Vagina (tissue), 2 donors: ENCODE data around the gene RAB3B. TPM values are rescaled to one million over a fixed set of nuclear protein-coding genes. Genes with fewer than 3 reads are reported as not detected.
"Not testable (repeated sequence)": the region's sequence is repeated elsewhere in the genome, so short reads cannot be mapped to it uniquely, and the experiment has no call there.

Source experiments
- DNase-seq, 2 donors: peaks; one replicate each; pipeline ENCODE4 v3.0.0-alpha.2; 2017; ENCODE audit errors: extremely low spot score in 2 of 2
- H3K27ac ChIP-seq: fragments of 200-600 bp; sonication (generic); one replicate; pipeline ENCODE4 v1.5.1; 2019
- H3K27me3 ChIP-seq: fragments of 200-600 bp; sonication (generic); one replicate; pipeline ENCODE4 v1.5.1; 2019
- H3K36me3 ChIP-seq, 2 donors: fragments of 200-600 bp; sonication (generic); one replicate each; pipeline ENCODE4 v1.5.1; 2017 to 2019
- H3K4me1 ChIP-seq: fragments of 200-600 bp; sonication (generic); one replicate; pipeline ENCODE4 v1.5.1; 2019
- H3K4me3 ChIP-seq, 2 donors: fragments of 200-600 bp; sonication (generic); 1 replicate in 1 of 2; 2 replicates in 1 of 2; pipeline ENCODE4 v1.5.1; 2016 to 2019
- H3K9me3 ChIP-seq: fragments of 200-600 bp; sonication (generic); one replicate; pipeline ENCODE4 v1.5.1; 2019
- CTCF ChIP-seq, 3 experiments: fragments of 450-650 bp in 2 of 3; fragments of 200-600 bp in 1 of 3; sonication (generic) in 1 of 3; IDR thresholded peaks; one replicate each; pipeline ENCODE4 v1.5.1; 2017 to 2019; ENCODE audit warnings: antibody characterized with exemption in 3 of 3, mild to moderate bottlenecking in 2 of 3, moderate library complexity in 2 of 3
- POLR2A ChIP-seq, 2 donors: fragments of 450-650 bp; IDR thresholded peaks; one replicate each; pipeline ENCODE4 v1.6.1; 2017; ENCODE audit warnings: antibody characterized with exemption in 2 of 2, mild to moderate bottlenecking in 2 of 2, moderate library complexity in 2 of 2
- POLR2AphosphoS5 ChIP-seq, 2 donors: sonication (generic); formaldehyde crosslinking; IDR thresholded peaks; one replicate each; pipeline ENCODE4 v1.9.0; 2017; ENCODE audit warnings: antibody characterized with exemption in 2 of 2, mild to moderate bottlenecking in 2 of 2, low read depth in 1 of 2; ENCODE audit not compliant: insufficient read depth in 1 of 2
- intact Hi-C: fragments of 100-400 bp; cut with DNase I; formaldehyde crosslinking; loops from one replicate; pipeline ENCODE4 v1.15.1; 2023
- total RNA-seq: library from RNA; depleted of rRNA; stranded (reverse); fragments of >200 nt; gene quantifications from one replicate; pipeline ENCODE4 v1.2.3, GENCODE V29; 2016

The RAB3B gene
- total RNA-seq, 1 donor from 2014 or later: 2.0 TPM

DNA sequence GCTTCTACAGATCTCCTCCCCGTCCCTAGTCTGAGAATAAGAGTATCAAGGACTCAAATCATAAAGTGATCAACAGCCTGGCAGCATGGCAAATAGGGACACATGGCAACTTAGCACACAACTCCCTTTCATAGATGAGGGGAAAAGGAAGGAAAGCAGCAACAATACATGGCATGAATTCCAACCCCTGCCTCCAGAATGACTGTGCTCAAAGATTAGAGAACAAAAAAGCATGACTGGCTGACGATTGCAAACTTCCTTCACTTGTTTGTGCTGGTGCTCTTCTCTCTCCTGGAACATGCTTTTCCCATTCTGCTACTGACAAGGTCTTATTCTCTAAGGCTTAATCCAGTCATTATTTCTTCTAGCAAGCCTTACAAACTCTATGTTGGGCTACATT, 31.6 kb upstream of the RAB3B start:
- no peaks in the 10 kb centered on the region for H3K9me3 ChIP-seq
- peaks cover 0 to 44% of the 10 kb centered on the region in 2 donors for H3K36me3 ChIP-seq
- no peak for TF ChIP-seq POLR2A (IDR thresholded peaks at IDR 0.05)
- no peak for TF ChIP-seq POLR2AphosphoS5 (IDR thresholded peaks at IDR 0.05; ENCODE audit: insufficient read depth in 1 of 2, low read depth in 1 of 2)
- no peak for TF ChIP-seq CTCF (IDR thresholded peaks at IDR 0.05)
- intact Hi-C loops: no loop called here
- DNase-seq: no peak
- H3K4me1 ChIP-seq: no peaks in the 10 kb centered on the region
- no peak overlapping the region for H3K27ac ChIP-seq
- H3K4me3 ChIP-seq: no peak overlapping the region
- H3K27me3 ChIP-seq: no peaks in the 10 kb centered on the region

- Histone ChIP-seq H3K4me3 (no peak overlapping the region), H3K9me3 (no peaks in the 10 kb centered on the region), H3K4me1 (no peaks in the 10 kb centered on the region), H3K27ac (no peak overlapping the region), H3K27me3 (no peaks in the 10 kb centered on the region), H3K36me3 (no peaks in the 10 kb centered on the region)
- intact Hi-C loops: no loop called here
- no peak for DNase-seq
- TF ChIP-seq POLR2A (IDR thresholded peaks at IDR 0.05) (no peak), POLR2AphosphoS5 (IDR thresholded peaks at IDR 0.05; ENCODE audit: insufficient read depth in 1 of 2, low read depth in 1 of 2) (no peak), CTCF (IDR thresholded peaks at IDR 0.05) (no peak)
Observed at GRCh38 chr1:52008071-52008809, 17.7 kb upstream of the RAB3B start.

- Histone ChIP-seq H3K36me3 (no peaks in the 10 kb centered on the region), H3K4me1 (no peaks in the 10 kb centered on the region), H3K9me3 (no peaks in the 10 kb centered on the region), H3K27me3 (no peaks in the 10 kb centered on the region), H3K4me3 (no peak overlapping the region), H3K27ac (no peak overlapping the region)
- TF ChIP-seq POLR2A (IDR thresholded peaks at IDR 0.05) (no peak), POLR2AphosphoS5 (IDR thresholded peaks at IDR 0.05; ENCODE audit: insufficient read depth in 1 of 2, low read depth in 1 of 2) (no peak), CTCF (IDR thresholded peaks at IDR 0.05) (no peak)
- intact Hi-C loops: no loop called here
- no peak for DNase-seq
Observed at GRCh38 chr1:52007215-52008002, 16.9 kb upstream of the RAB3B start.

DNA sequence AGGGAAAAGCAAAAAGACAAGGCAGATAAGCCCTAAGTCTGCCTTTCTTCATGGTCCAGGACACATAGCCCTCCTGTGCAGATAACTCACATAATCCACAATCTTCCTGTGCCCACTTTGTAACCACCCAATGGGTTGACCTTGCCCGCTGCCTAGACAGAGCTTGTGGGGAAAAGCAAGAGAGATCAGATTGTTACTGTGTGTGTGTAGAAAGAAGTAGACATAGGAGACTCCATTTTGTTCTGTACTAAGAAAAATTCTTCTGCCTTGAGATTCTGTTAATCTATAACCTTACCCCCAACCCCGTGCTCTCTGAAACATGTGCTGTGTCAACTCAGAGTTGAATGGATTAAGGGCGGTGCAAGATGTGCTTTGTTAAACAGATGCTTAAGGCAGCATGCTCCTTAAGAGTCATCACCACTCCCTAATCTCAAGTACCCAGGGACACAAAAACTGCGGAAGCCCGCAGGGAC, 15.6 kb upstream of the RAB3B start:
- H3K4me3 ChIP-seq, H3K9me3 ChIP-seq, H3K27me3 ChIP-seq, H3K4me1 ChIP-seq, DNase-seq, H3K27ac ChIP-seq, H3K36me3 ChIP-seq, intact Hi-C loops: not testable (repeated sequence)

GRCh38 chr1:52005548-52005947, 15.0 kb upstream of the RAB3B start:
- intact Hi-C loops, DNase-seq, H3K27ac ChIP-seq, H3K4me3 ChIP-seq, H3K4me1 ChIP-seq, H3K27me3 ChIP-seq, H3K9me3 ChIP-seq, H3K36me3 ChIP-seq: not testable (repeated sequence)

- H3K27me3 ChIP-seq: no peaks in the 10 kb centered on the region
- intact Hi-C loops: no loop called here
- H3K36me3 ChIP-seq: no peaks in the 10 kb centered on the region
- H3K27ac ChIP-seq: no peak overlapping the region
- H3K4me3 ChIP-seq: no peak overlapping the region
- DNase-seq: no peak
- no peaks in the 10 kb centered on the region for H3K9me3 ChIP-seq
- TF ChIP-seq CTCF (IDR thresholded peaks at IDR 0.05) (no peak), POLR2AphosphoS5 (IDR thresholded peaks at IDR 0.05; ENCODE audit: insufficient read depth in 1 of 2, low read depth in 1 of 2) (no peak), POLR2A (IDR thresholded peaks at IDR 0.05) (no peak)
- no peaks in the 10 kb centered on the region for H3K4me1 ChIP-seq
Observed at GRCh38 chr1:52003877-52004276, 13.4 kb upstream of the RAB3B start.
